Activated CD4-positive, alpha-beta T cell treated with anti-CD3 and anti-CD28 coated beads, Interleukin-2, Interleukin-4, amounts not matched to agents 100 ng/mL and 50 ng/mL, durations not matched to agents 16 hours and 8 hours (primary cell): ENCODE data around the gene CDK3.
"Not testable (repeated sequence)": the region's sequence is repeated elsewhere in the genome, so short reads cannot be mapped to it uniquely, and the experiment has no call there.

Experiments used
- DNase-seq: peaks from one replicate; pipeline ENCODE4 v3.0.0-alpha.2; 2020; ENCODE audit warnings: low spot score

CDK3 gene

DNA sequence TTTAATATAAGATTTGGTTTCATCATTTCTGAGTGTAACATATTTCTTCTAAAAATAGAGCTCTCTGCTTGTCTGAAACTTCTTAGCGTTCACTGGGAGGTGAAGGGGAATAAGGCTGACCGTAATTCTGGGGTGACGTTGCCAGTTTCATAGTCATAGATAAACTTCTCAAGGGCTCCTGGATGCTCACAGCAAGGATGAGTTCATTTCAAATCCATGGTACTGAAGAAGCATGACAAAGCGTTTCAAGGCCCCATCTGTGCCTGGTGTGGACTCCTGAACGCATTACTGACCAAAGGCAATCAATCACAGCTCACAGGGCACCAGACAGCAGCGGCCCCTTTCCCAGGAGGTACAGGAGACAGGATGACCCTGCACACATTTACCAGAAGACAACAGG lies 38.5 kb downstream of the CDK3 start:
- DNase-seq: no peak

DNA sequence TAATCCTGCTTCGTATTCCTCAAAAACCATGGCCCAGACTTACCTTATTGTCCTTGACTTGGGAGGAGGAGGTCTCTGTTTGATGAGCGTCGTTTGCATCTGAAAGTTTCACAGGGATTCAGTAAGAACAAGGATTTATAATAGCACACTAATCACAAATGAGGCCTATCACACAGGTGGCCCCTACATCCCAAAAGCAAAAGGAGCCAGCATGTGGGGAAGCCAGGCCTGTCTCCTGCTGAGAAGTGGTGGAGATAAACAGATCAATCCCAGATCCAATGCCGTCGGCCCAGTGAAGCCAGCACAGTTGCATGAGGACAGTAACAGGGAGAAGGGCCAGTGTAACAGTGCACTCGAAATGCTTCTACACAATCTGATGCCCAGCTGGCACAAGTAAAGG lies 39.7 kb downstream of the CDK3 start:
- no peak for DNase-seq

DNA sequence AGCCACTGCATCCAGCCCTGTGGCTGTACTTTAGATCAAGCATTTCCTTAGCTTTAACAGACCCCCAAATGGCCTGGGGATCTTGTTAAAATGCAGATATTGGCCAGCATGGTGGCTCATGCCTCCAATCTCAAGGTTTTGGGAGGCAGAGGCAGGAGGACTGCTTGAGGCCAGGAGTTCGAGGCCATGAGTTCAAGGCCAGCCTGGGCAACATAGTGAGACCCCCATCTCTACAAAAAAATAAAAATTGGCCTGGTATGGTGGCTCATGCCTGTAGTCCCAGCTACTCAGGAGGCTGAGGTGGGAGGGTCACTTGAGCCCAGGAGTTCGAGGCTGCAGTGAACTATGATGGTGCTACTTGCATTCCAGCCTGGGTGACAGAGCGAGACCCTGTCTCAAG lies 42.2 kb downstream of the CDK3 start:
- not testable (repeated sequence) for DNase-seq

- DNase-seq: not testable (repeated sequence)
These were observed 43.9 kb downstream of the CDK3 start for GRCh38 chr17:76044475-76045007.

DNA sequence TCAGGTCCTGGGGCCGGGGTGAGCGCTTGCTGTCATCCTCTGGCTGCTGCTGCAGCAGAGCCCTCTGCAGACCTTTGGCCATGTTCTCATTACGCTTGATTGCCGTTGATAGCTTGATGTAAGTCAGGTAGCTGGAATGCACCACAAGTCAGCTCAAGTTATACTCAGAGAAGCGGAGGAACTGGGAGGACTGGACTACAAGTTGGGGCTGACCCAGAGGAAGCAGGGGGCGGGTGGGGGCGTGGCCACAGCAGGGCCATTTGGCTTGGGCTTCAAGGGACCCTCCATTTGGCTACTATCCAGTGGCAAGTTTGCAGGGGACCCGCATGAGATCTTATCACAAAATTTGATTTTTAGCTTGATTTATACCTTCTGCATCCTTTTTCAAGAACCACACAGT lies 45.4 kb downstream of the CDK3 start:
- no peak for DNase-seq

DNA sequence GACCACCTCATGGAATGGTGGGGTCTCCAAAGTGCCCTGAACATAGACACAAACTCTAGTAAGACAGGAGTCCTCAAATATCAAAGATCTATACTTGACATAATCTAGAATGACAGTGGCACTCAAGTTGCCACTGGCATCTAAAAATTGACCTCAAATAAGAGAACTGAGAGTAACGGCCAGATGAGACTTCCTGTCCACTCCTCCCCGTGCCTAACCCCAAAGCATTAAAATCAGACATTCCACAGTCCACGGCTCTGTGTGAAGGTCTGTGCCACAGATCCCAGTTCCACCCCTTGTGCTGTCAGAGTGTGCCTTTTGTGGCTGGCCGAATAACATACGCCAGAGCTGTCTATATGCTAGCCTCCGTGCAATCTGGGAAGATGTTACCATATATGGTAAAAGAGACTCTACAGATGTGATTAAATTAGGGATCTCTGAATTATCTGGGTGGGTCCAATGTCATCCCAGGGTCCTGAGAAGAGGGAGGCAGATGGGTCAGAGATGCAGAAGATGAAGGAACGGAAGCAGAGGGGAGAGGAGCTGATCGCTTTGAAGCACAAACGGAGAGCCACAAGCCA lies 47.5 kb downstream of the CDK3 start:
- DNase-seq: no peak

DNA sequence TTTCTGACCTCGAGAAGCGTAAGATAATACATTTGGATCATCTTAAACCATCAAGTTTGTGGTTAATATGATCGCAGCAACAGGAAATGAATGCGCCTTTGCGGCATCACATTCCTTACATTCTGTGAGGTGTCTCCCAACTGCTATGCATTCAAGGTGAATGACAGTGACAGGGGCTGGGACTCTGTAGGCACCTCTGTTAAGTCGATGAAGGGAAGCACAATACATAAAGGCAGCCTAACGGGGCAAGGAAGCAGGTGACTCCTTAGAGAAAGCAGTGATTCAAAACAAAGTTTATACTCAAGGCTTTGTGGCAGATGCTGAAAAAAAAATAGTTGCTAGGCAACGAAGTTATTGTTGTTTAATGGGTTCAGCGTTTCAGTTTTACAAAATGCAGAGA lies 48.1 kb downstream of the CDK3 start:
- DNase-seq: no peak

DNA sequence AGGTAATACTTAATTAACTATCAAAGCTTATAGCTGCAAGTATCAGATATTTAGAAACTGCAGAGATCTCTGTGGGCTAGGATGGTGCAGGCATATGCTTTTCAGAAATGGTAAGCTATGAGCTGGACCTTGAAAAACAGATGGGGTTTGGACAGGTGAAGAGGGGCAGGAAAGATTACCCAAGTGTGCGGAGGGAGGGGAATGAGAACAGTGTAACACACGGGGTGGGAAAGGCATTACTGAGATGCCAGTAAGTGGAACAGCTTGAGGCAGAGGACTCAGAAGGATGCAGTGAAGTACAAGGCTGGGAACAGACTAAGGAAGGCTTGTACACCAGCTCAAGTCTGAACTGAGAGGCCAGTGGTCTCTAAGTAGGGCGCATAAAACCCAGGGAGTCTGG lies 48.6 kb downstream of the CDK3 start:
- DNase-seq: no peak

DNA sequence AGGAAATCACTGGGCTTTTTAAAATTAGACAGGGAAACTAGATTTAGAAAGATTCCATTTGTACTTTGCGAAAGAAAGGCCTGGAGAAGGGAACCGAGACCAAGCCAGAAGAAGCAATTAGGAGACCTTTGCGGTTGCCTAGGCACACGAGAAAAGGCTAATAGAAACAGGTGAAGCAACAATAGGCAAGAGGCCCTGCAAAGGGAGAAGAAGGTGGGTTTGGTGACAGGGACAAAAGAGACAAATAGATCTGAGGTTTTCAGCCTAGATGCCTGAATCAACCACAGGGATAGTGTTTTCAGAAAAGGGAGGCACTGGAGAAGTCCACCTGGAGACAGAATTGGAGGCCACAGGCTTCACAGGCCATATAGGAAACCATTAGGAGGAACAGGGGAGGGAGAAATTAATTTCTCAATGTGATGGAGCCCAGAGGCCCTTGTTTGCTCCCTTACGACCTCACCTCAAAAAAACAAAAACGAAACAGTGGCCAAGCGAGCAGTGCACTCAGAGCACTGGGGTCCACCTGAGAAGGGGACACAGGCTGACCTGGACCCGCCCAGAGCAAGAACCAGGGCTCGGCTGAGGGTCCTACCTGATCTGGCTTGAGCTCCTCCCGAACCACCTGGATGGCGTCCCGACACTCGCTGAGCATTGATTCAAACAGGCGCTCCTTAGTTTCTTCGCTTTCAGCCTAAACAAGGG lies 49.3 kb downstream of the CDK3 start:
- no peak for DNase-seq

DNA sequence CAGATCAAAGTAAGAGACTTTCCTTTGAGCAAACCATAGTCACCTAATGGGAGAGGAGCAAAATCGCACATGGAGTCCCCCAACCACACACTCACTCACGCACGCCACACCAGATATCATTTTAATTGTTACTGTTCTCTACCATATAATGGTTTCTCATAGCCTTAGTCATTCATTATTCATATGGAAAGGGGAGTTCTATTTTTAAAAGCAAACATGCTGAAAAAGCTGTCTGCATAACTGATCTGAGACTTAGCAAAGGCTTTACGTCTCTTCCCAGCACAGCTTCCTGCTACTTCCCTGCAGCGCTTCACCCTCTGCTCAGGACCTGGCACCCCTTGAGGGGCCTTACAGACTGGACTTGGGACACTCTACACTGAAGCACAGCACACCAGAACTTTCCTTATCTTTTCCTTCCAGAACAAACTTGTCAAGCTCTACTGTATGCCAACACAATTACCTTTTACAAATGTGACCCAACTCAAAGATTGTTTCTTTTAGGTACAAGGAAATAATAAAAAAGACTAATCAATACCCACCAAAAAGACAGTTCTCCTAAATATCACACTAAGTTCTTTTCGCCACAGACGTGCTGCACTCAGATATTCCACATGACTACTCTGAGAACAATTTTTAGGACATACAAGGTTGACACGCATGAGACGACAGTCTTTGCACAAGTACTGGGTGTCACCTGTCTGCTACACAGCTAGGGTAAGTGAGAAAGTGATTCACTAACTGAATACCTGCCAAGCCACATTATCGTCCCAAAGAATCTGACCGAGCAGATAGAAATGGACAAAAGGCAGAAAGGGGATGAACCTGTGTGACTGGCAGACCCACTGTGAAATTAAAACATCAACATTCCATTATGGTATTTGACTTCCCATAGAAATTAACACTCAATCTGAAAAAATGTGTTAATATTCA lies 50.1 kb downstream of the CDK3 start:
- no peak for DNase-seq

DNA sequence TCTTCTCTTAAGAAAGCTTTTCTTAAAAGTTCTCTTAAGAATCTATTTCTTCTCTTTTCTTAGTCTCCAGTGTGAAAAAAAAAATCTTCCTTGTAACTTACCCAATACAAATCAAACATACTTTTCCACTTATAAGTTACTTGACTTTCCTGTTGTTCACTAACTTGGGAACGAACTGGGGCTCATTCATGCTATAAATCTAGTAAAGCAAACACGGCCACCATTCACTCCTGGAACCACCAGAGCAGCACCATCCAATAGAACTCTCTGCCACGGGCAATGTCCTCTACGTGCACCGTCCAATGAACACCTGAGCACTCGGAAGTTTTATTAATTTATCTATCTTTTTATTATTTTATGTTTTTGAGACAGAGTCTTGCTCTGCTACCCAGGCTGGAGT lies 50.9 kb downstream of the CDK3 start:
- no peak for DNase-seq

GRCh38 chr17:76053246-76054111 lies 52.8 kb downstream of the CDK3 start:
- no peak for DNase-seq

GRCh38 chr17:76054112-76054476 lies 53.4 kb downstream of the CDK3 start:
- no peak for DNase-seq
